CD14-positive monocyte (primary cell): ENCODE results near the gene ZCCHC10. TPM values are rescaled to one million over a fixed set of nuclear protein-coding genes. Genes with fewer than 3 reads are reported as not detected.

Experiments
- DNase-seq, 3 donors: peaks; one replicate each; pipeline ENCODE4 v3.0.0-alpha.2; 2011 to 2022
- H2AFZ ChIP-seq: 2 replicates; pipeline ENCODE4 v1.6.0; 2012; ENCODE audit warnings: mild to moderate bottlenecking, low read depth, low read length, inconsistent platforms; ENCODE audit not compliant: insufficient read depth, poor library complexity, severe bottlenecking
- H3K27ac ChIP-seq, 2 donors: 1 replicate in 1 of 2; 2 replicates in 1 of 2; pipeline ENCODE4 v1.5.1; 2012 to 2013; ENCODE audit warnings: low read length in 2 of 2, control low read depth in 1 of 2, inconsistent platforms in 1 of 2, low read depth in 1 of 2, mild to moderate bottlenecking in 1 of 2
- H3K27me3 ChIP-seq, 2 donors: one replicate each; pipeline versions ENCODE4 v1.6.0 to v1.6.1; 2011 to 2013; ENCODE audit warnings: low read length in 2 of 2; ENCODE audit not compliant: control insufficient read depth in 2 of 2, insufficient read depth in 2 of 2
- H3K36me3 ChIP-seq, 2 donors: replicated peaks in 1 of 2; 1 replicate in 1 of 2; 2 replicates in 1 of 2; pipeline versions ENCODE4 v1.5.1 to v1.6.1; 2012 to 2013; ENCODE audit warnings: low read length in 2 of 2, control low read depth in 1 of 2, inconsistent platforms in 1 of 2, mild to moderate bottlenecking in 1 of 2; ENCODE audit not compliant: insufficient read depth in 2 of 2, control insufficient read depth in 1 of 2
- H3K4me1 ChIP-seq, 2 donors: 1 replicate in 1 of 2; 2 replicates in 1 of 2; pipeline versions ENCODE4 v1.5.1 to v1.6.1; 2012 to 2013; ENCODE audit warnings: low read length in 2 of 2, control low read depth in 1 of 2, inconsistent platforms in 1 of 2, mild to moderate bottlenecking in 1 of 2, moderate library complexity in 1 of 2; ENCODE audit not compliant: insufficient read depth in 2 of 2, control insufficient read depth in 1 of 2
- H3K4me2 ChIP-seq: replicated peaks from 2 replicates; pipeline ENCODE3; 2012; ENCODE audit warnings: low read length, moderate library complexity, mild to moderate bottlenecking; ENCODE audit not compliant: poor library complexity, severe bottlenecking; ENCODE audit errors: extremely low read depth
- H3K4me3 ChIP-seq, 3 experiments: fragments of 200-600 bp in 1 of 3; sonication (generic) in 1 of 3; replicated peaks in 1 of 3; 1 replicate in 2 of 3; 2 replicates in 1 of 3; pipeline ENCODE4 v1.5.1; 2011 to 2013; ENCODE audit warnings: low read length in 3 of 3, mild to moderate bottlenecking in 3 of 3, control low read depth in 2 of 3, low read depth in 2 of 3, inconsistent platforms in 1 of 3, moderate library complexity in 1 of 3
- H3K79me2 ChIP-seq: 2 replicates; pipeline ENCODE4 v1.6.0; 2012; ENCODE audit warnings: mild to moderate bottlenecking, control low read depth, inconsistent platforms, low read length, moderate library complexity; ENCODE audit not compliant: insufficient read depth
- H3K9ac ChIP-seq: 2 replicates; pipeline ENCODE4 v1.6.0; 2017; ENCODE audit warnings: low read length, mild to moderate bottlenecking; ENCODE audit not compliant: insufficient read depth, poor library complexity, severe bottlenecking
- H3K9me3 ChIP-seq, 2 donors: replicated peaks in 1 of 2; 1 replicate in 1 of 2; 2 replicates in 1 of 2; pipeline versions ENCODE4 v1.5.1 to v1.6.1; 2012 to 2013; ENCODE audit warnings: low read length in 2 of 2, control low read depth in 1 of 2; ENCODE audit not compliant: control insufficient read depth in 1 of 2, insufficient read depth in 1 of 2
- H4K20me1 ChIP-seq: 2 replicates; pipeline ENCODE4 v1.6.0; 2012; ENCODE audit warnings: mild to moderate bottlenecking, low read length, control low read depth, moderate library complexity; ENCODE audit not compliant: insufficient read depth
- H3K27ac Mint-ChIP-seq, 7 donors: one replicate each; pipeline ENCODE4 v1.8.0; 2020; ENCODE audit warnings: mild to moderate bottlenecking in 7 of 7, mixed read lengths in 7 of 7, moderate library complexity in 6 of 7, inconsistent platforms in 2 of 7
- H3K27me3 Mint-ChIP-seq, 3 donors: one replicate each; pipeline ENCODE4 v1.8.0; 2021 to 2022; ENCODE audit warnings: low read depth in 3 of 3, mild to moderate bottlenecking in 3 of 3, mixed read lengths in 3 of 3, moderate library complexity in 3 of 3, inconsistent platforms in 1 of 3
- H3K36me3 Mint-ChIP-seq, 2 donors: one replicate each; pipeline ENCODE4 v1.8.0; 2020; ENCODE audit warnings: mixed read lengths in 2 of 2, inconsistent platforms in 1 of 2, mild to moderate bottlenecking in 1 of 2
- H3K4me1 Mint-ChIP-seq: one replicate; pipeline ENCODE4 v1.8.0; 2020; ENCODE audit warnings: mild to moderate bottlenecking, mixed read lengths
- H3K4me3 Mint-ChIP-seq, 2 donors: one replicate each; pipeline ENCODE4 v1.8.0; 2020; ENCODE audit warnings: mild to moderate bottlenecking in 2 of 2, mixed read lengths in 2 of 2, moderate library complexity in 1 of 2
- H3K9me3 Mint-ChIP-seq, 7 donors: one replicate each; pipeline ENCODE4 v1.8.0; 2020 to 2022; ENCODE audit warnings: mixed read lengths in 7 of 7, mild to moderate bottlenecking in 6 of 7, moderate library complexity in 6 of 7, inconsistent platforms in 2 of 7
- CTCF ChIP-seq: fragments of 200-600 bp; IDR thresholded peaks from one replicate; pipeline ENCODE4 v1.8.0; 2022; ENCODE audit warnings: antibody characterized with exemption, mild to moderate bottlenecking
- WGBS: methylation state at CpG from one replicate; pipeline ENCODE4 v1.1.5; 2013; ENCODE audit warnings: missing lambda C conversion rate; ENCODE audit not compliant: insufficient coverage; 5-methylcytosine and 5-hydroxymethylcytosine counted together
- intact Hi-C, 2 donors: fragments of 100-400 bp; cut with micrococcal nuclease; formaldehyde crosslinking; loops; one replicate each; pipeline versions ENCODE4 v1.15.0 to v1.15.1; 2023
- polyA plus RNA-seq, 3 donors: library from polyadenylated mRNA; depleted of rRNA in 1 of 3; unstranded in 2 of 3; stranded (reverse) in 1 of 3; fragments of 300-500 nt in 2 of 3; fragments of >200 nt in 1 of 3; fragmentation: Illumina TruSeq in 2 of 3; gene quantifications; 1 replicate in 2 of 3; 2 replicates in 1 of 3; pipeline ENCODE4 v1.2.3, GENCODE V29; 2012 to 2021

The ZCCHC10 gene
- polyA plus RNA-seq, 3 donors, result 10.7 to 52.7 (median 45.3) TPM

GRCh38 chr5:132951897-132952296, 74.5 kb downstream of the ZCCHC10 start:
- Mint-ChIP-seq H3K4me3 (no peak overlapping the region), H3K9me3 (no peaks in the 10 kb centered on the region), H3K4me1 (peaks cover 9% of the 10 kb centered on the region), H3K36me3 (peaks cover 17 to 50% of the 10 kb centered on the region in 2 donors), H3K27me3 (peaks cover 0 to 2% (median 0%) of the 10 kb centered on the region in 3 donors), H3K27ac (no peak overlapping the region)
- 100% methylated on average over 2 of the region's 2 CpGs for whole genome bisulfite sequencing
- no peak overlapping the region for H2AFZ ChIP-seq
- H3K4me2 ChIP-seq, result no peak overlapping the region
- no peak for DNase-seq
- no peak overlapping the region for H3K9ac ChIP-seq
- peaks cover 10 to 29% of the 10 kb centered on the region in 2 donors for H3K36me3 ChIP-seq
- no peaks in the 10 kb centered on the region for H3K9me3 ChIP-seq
- no peak overlapping the region for H3K27ac ChIP-seq
- intact Hi-C loops, result no loop called here
- peaks cover 97% of the 10 kb centered on the region for H4K20me1 ChIP-seq
- no peaks in the 10 kb centered on the region for H3K4me1 ChIP-seq
- no peaks in the 10 kb centered on the region for H3K27me3 ChIP-seq
- H3K79me2 ChIP-seq, result peaks cover 96% of the 10 kb centered on the region
- H3K4me3 ChIP-seq, result no peak overlapping the region
- TF ChIP-seq CTCF, result no peak

GRCh38 chr5:132949136-132949535, 77.2 kb downstream of the ZCCHC10 start:
- Histone ChIP-seq H3K9me3 (no peaks in the 10 kb centered on the region), H3K9ac (no peak overlapping the region), H3K4me2 (no peak overlapping the region), H3K4me3 (no peak overlapping the region), H3K27ac (no peak overlapping the region), H2AFZ (no peak overlapping the region), H3K36me3 (peaks cover 2 to 17% of the 10 kb centered on the region in 2 donors), H3K79me2 (peaks cover 98% of the 10 kb centered on the region), H4K20me1 (peaks cover 100% of the 10 kb centered on the region), H3K27me3 (no peaks in the 10 kb centered on the region), H3K4me1 (no peaks in the 10 kb centered on the region)
- peaks cover 15% of the 10 kb centered on the region for H3K4me1 Mint-ChIP-seq
- peaks cover 10 to 36% of the 10 kb centered on the region in 2 donors for H3K36me3 Mint-ChIP-seq
- no peak overlapping the region for H3K27ac Mint-ChIP-seq
- peaks cover 0 to 2% (median 0%) of the 10 kb centered on the region in 3 donors for H3K27me3 Mint-ChIP-seq
- no peak for TF ChIP-seq CTCF
- no peak overlapping the region for H3K4me3 Mint-ChIP-seq
- intact Hi-C loops, result no loop called here
- H3K9me3 Mint-ChIP-seq, result no peaks in the 10 kb centered on the region
- no peak for DNase-seq
- WGBS, result 100% methylated on average over 2 of the region's 2 CpGs
